Upper lobe of right lung (tissue), 1 donor: ENCODE data around the gene ACOT7. TPM values are rescaled to one million over a fixed set of nuclear protein-coding genes. Genes with fewer than 3 reads are reported as not detected.
A peak's percentile ranks its signal among the peaks of the same experiment; 100 is the strongest.

Source experiments
- ATAC-seq: fragments of 200-7000 bp; cut with Tn5 transposase; one replicate; pipeline ENCODE4 v1.9.1; 2020; ENCODE audit warnings: mild to moderate bottlenecking, moderate library complexity
- DNase-seq: peaks from one replicate; pipeline ENCODE4 v3.0.0-alpha.2; 2020
- H3K27ac ChIP-seq: fragments of 200-600 bp; one replicate; pipeline ENCODE4 v1.8.0; 2022
- H3K27me3 ChIP-seq: fragments of 200-600 bp; one replicate; pipeline ENCODE4 v1.8.0; 2022; ENCODE audit warnings: mild to moderate bottlenecking
- H3K36me3 ChIP-seq: fragments of 200-600 bp; one replicate; pipeline ENCODE4 v1.8.0; 2022
- H3K4me1 ChIP-seq: fragments of 200-600 bp; one replicate; pipeline ENCODE4 v1.8.0; 2022
- H3K4me3 ChIP-seq: fragments of 200-600 bp; one replicate; pipeline ENCODE4 v1.8.0; 2022; ENCODE audit warnings: mild to moderate bottlenecking
- H3K9me3 ChIP-seq: fragments of 200-600 bp; one replicate; pipeline ENCODE4 v1.8.0; 2022
- CTCF ChIP-seq: fragments of 200-600 bp; IDR thresholded peaks from one replicate; pipeline ENCODE4 v1.8.0; 2022; ENCODE audit warnings: antibody characterized with exemption
- intact Hi-C: fragments of 100-400 bp; cut with DNase I; formaldehyde crosslinking; loops from one replicate; pipeline ENCODE4 v1.11.0; 2022
- total RNA-seq: library from RNA; stranded (reverse); fragmentation: NEBNext Ultra II Directional; extraction: Animal tissue kit (Norgen Biotek cat#: 25700); gene quantifications from one replicate; pipeline ENCODE4 v1.2.1, GENCODE V29; 2021
- donor health status: DM: no; HTN: yes; CAD: no; lungs with severe emphysema.

Gene ACOT7
- total RNA-seq, 1 donor from 2014 or later = 22.8 TPM

DNA sequence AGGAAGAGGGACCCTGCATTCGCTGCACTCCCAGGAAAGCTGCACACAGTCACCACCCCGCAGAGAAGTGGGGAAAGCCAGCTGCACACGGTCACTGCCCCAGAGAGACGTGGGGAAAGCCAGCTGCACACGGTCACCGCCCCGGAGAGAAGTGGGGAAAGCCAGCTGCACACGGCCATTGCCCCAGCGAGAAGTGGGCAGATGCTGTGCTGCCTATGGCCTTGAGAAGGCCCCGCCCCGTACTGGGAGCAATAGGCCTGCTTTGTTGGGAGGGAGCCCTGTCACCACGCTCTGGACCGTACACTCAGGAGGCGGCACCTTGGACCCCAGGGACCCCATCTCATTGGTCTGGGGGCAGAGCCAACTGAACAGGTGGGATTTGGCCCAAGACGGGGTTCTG, 128.4 kb downstream of the ACOT7 start:
- TF ChIP-seq CTCF = no peak
- no peak overlapping the region for H3K27ac ChIP-seq
- DNase-seq (no peak), ATAC-seq (no peak)
- no peak overlapping the region for H3K4me3 ChIP-seq
- no peaks in the 10 kb centered on the region for H3K36me3 ChIP-seq
- intact Hi-C loops = no loop called here
- H3K4me1 ChIP-seq = peaks cover 3% of the 10 kb centered on the region
- peaks cover 4% of the 10 kb centered on the region for H3K27me3 ChIP-seq
- H3K9me3 ChIP-seq = no peaks in the 10 kb centered on the region

GRCh38 chr1:6263716-6264115, 129.9 kb downstream of the ACOT7 start:
- DNase-seq (no peak), ATAC-seq (no peak)
- Histone ChIP-seq H3K36me3 (no peaks in the 10 kb centered on the region), H3K9me3 (no peaks in the 10 kb centered on the region), H3K27me3 (peaks cover 4% of the 10 kb centered on the region), H3K27ac (peak overlapping the region; percentile 13), H3K4me1 (peaks cover 9% of the 10 kb centered on the region), H3K4me3 (no peak overlapping the region)
- TF ChIP-seq CTCF = no peak
- intact Hi-C loops = no loop called here

DNA sequence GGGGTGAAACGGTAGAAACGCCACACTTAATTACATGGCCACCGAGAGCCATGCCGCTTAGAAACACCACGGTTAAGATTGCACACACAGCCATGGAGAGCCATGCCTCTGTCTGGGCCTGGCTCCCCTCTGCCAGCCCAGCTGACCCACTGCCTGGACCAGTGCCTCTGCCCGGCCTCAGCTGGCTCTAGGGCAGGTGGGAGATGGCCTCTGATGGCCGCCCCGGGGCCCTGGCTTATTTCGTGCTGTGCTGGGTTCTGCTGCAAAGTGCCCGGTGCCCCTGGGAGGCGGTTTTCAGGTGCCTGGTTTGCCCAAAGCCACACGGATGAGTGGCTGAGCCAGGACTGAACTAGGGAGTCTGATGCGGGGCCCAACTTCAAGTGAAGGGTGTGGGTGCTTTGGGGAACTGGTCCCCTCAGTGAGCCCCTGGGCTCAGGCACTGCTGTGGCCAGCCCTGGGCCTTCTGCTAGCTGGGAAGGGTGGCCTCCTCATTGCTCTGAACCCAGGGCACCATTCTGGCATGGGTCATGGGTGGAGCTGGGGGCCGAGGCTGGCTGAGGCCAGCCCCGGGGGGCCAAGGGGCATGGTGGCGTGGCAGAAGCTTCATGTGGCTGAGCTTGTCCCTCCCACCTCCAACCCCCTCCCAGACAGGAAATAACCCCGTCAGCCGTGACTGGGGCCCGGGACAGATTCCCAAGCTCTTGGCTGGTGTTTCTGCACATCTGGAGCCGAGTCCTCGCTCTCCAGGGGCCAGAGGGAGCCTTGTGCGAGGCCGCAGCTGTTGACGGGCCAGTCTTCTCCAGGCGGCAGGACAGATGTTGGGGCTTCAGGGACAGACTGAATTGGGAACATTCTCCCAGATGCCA, 130.8 kb downstream of the ACOT7 start:
- ATAC-seq (no peak), DNase-seq (no peak)
- H3K36me3 ChIP-seq = no peaks in the 10 kb centered on the region
- peaks cover 9% of the 10 kb centered on the region for H3K4me1 ChIP-seq
- no peak for TF ChIP-seq CTCF
- no peak overlapping the region for H3K4me3 ChIP-seq
- H3K27ac ChIP-seq = peak overlapping the region; percentile 70
- peaks cover 4% of the 10 kb centered on the region for H3K27me3 ChIP-seq
- intact Hi-C loops = no loop called here
- H3K9me3 ChIP-seq = no peaks in the 10 kb centered on the region

- H3K9me3 ChIP-seq = no peaks in the 10 kb centered on the region
- H3K4me3 ChIP-seq = peak overlapping the region; percentile 48
- H3K4me1 ChIP-seq = peaks cover 9% of the 10 kb centered on the region
- no peak for DNase-seq
- no peak for TF ChIP-seq CTCF
- intact Hi-C loops = no loop called here
- no peaks in the 10 kb centered on the region for H3K36me3 ChIP-seq
- H3K27ac ChIP-seq = peak overlapping the region; percentile 70
- peaks cover 4% of the 10 kb centered on the region for H3K27me3 ChIP-seq
- no peak for ATAC-seq
Measured at GRCh38 chr1:6261615-6261995, 132.0 kb downstream of the ACOT7 start.

GRCh38 chr1:6260961-6261614, 132.5 kb downstream of the ACOT7 start, which contains the start of gene GPR153:
Gene GPR153, minus strand, starts transcription at chr1:6261098. Its CDS starts 6,193 bp downstream, at chr1:6254905.
- peak; percentile 77 for DNase-seq
- peak within 1 kb of the TSS; percentile 67 for H3K4me3 ChIP-seq
- H3K27ac ChIP-seq = peak within 1 kb of the TSS; percentile 70
- no peaks in the 10 kb centered on the region for H3K9me3 ChIP-seq
- no peaks in the 10 kb centered on the region for H3K36me3 ChIP-seq
- H3K27me3 ChIP-seq = peaks cover 4% of the 10 kb centered on the region
- no peak for TF ChIP-seq CTCF
- H3K4me1 ChIP-seq = peaks cover 9% of the 10 kb centered on the region
- intact Hi-C loops = no loop called here
- ATAC-seq = peak; percentile 72
